AG20443 (cell line): ENCODE data around the gene GCH1.

ENCODE experiments used
- DNase-seq: peaks from one replicate; pipeline ENCODE4 v3.0.0; 2012; ENCODE audit warnings: low spot score, mixed read lengths

Gene GCH1

DNA sequence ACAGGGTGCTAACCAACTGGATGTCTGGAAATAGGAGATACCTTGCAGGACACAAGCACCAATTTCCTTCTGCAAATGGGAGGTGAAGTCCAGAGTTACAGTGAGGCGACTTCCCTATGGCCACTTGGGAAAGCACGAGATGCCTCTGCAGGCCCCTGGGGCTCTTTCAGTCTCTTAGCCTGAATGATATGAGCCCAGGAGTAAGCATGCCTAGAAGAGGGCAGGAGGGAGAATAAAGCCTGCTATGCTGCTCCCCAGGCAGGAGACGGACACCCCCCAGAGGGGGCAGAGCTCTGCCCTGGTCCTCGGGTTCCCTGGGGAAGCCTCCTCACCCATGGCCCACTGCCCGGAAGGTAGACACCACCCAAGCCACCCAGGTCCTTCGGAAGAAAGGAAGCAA is 105.1 kb downstream of the GCH1 start:
- no peak for DNase-seq

DNA sequence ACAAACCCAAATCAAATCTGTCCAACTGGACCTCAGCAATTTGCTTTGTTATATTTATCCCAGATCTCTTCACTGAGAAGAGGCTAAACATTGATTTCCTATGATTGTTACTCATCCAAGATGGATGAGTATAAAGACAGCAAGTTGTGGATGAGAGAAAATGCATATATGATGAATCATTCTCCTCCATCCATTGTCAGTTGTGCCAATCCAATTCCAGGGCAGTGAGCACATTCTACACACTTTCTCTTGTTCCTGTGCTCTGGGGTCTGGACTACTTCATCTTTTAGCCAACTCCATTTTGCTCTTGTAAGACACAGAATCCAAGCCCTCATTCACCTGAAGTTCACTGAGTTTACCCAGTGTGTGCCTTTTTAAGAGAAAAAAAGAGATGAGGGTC is 105.7 kb downstream of the GCH1 start:
- DNase-seq: peak; percentile 65

DNA sequence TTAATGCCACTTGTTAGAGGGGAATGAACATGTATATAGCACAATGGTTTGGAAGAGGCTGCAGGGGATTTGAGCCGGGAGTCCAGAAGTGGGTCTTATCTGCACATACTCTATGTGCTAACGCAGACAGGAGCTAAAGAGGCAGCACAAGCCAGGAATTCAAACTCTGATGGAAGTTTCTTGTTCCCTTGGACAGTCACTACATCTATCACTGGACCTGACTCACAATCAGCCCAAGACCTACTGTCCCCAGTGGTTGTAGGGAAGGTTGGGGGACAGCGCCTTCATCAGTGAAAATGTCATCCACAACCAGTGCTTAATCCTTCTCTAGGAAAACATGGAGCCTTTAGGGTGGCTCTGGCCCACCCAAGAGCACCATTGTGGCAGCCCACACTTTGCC is 107.8 kb downstream of the GCH1 start:
- no peak for DNase-seq

DNA sequence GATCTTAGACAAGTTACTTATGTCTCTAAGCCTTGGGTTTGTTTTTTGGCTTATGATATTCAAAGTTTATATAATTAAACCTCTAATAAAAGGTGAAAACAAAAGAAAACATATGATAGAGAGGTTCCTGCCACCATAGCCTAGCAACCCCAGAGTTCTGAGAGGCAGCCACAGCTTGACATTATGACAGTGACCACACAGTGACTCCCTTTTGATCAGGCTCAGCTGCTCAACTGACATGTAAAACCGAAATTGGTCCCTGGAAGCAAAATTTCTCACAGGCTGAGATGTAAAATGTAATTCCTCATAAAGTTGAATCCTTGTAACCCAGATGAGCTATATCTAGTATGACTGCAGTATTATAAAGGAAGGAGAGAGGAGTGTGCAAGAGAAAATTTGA is 108.5 kb downstream of the GCH1 start:
- no peak for DNase-seq

GRCh38 chr14:54792288-54792687 is 110.3 kb downstream of the GCH1 start:
- no peak for DNase-seq
